ENCODE data around the gene ITK. TPM values are rescaled to one million over a fixed set of nuclear protein-coding genes. Genes with fewer than 3 reads are reported as not detected.
"Not testable (repeated sequence)": the region's sequence is repeated elsewhere in the genome, so short reads cannot be mapped to it uniquely, and the experiment has no call there.

Gene ITK
- polyA plus RNA-seq, 1 donor = 0.31 TPM

- no peak for DNase-seq
Measured at GRCh38 chr5:157213527-157214243, 33.0 kb downstream of the ITK start.

DNA sequence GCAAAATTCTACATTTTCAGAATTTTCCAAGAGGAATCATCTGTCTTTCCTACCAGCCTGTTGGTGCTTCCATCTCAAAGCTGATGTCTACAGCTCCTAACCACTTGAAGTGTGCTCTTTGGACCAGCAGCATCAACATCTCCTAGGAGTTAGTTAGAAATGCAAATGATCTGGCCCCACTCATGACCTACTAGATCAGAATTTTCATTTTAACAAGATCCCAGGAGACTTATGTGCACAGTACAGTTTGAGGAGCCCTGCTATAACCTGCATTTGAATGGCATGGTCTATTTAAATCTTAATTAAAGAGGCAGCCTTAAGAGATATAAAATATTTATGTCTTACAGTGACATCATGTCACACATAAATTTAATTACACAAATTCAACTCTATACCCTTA, 33.8 kb downstream of the ITK start:
- no peak for DNase-seq

GRCh38 chr5:157214861-157215513, 34.3 kb downstream of the ITK start:
- DNase-seq = no peak

DNA sequence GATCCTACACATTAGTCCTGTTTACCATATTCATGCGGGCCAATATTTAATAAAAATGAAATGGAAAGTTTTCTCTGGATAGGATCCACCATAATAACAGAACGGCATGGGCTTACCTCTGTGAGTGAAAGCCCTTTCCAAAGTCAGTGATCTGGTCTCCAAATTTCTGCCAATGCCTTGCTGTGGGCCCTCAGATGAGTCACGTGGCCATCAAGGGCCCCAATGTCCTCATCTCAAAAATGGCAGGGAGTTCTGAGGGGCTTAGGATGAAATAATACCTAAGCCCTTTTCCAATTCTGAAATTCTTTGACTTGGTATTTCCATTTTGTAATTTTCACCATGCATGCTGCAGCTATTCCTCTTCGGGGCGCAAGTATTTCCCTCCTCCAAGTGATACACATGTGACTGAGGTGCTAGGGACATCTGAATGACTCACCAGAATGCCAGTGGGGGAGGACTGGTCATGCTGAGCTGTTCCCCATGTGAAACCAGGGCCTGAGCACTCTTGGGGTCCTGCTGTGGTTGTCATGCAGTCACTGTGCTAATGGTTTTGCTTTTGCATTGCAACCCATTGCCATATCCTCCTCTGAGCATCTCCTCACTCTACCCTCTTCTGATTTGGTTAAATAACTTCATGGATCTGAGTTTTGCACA, 35.0 kb downstream of the ITK start:
- DNase-seq = no peak

- DNase-seq = no peak
Measured at GRCh38 chr5:157216391-157217142, 35.9 kb downstream of the ITK start.

- no peak for DNase-seq
Measured at GRCh38 chr5:157217289-157218024, 36.8 kb downstream of the ITK start.

- no peak for DNase-seq
Measured at GRCh38 chr5:157219491-157220271, 39.0 kb downstream of the ITK start.

GRCh38 chr5:157221959-157222358, 41.3 kb downstream of the ITK start:
- DNase-seq = no peak

DNA sequence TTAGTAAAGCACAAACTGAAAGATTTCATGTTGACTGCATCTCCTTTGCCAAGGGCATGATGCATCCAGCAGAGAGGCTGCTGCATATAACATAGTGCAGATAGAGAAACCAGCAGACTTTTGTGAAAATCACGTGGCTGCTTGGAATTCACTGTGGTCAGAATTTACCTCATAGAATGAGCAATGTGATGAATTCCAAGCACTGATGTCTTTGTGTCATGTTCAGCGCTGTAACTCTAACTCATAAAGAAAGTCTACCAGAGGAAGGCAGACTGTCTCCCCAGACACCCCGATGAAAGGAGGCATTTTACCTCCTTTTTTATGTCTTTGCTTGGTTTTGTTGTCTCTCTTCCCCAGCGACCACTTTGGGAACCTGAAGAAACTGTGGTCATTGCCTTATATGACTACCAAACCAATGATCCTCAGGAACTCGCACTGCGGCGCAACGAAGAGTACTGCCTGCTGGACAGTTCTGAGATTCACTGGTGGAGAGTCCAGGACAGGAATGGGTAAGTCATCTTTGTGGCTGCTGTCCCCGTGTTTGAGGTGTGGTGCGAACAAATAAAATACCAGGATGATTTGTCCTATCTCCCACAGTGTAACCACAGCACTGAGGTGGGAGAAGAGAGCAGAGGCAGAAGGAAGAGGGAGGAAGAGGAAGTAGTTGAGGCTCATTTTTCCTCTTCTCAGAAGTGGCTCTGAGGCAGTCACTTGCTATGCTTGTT, 42.0 kb downstream of the ITK start:
- no peak for DNase-seq

GRCh38 chr5:157225469-157226422, 45.1 kb downstream of the ITK start:
- no peak for DNase-seq

DNA sequence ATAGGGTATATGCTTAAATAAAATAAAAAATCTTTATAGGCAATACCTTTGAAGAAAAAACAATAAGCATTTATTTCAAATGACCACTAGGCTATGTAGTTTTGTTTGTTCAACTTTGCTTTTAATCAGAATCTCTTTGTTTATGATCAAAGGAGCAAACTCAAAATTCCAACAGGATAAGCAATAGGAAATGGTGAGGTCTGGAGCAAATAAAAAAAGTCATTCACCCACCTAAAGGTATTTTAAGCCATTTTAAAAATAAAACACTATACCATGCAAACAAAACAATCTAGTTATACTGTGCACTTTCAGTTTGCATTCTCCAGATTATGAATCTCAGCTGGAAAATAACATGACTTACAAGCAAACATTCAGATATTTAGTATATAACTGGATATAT, 50.0 kb downstream of the ITK start:
- DNase-seq = no peak

- no peak for DNase-seq
Measured at GRCh38 chr5:157232706-157233105, 52.1 kb downstream of the ITK start.

GRCh38 chr5:157233515-157233914, 52.9 kb downstream of the ITK start:
- no peak for DNase-seq

DNA sequence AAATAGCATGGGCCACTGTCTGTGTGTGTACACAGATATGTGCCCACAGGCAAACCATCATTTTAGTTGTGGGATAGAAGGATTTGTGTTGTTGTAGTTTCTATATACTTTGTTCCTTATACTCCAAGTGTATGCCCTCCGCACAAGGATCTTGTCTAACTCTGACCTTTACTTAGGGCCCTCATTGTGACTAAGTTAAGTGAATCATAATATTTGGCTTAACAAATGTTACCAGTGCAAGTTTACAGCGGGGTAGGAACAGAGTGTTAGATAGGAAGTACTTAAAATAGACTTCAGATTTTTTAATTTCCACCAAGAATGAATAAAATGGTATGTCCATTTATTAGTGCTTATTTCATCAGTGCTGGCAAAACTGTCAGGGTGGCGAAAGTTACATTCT, 55.8 kb downstream of the ITK start:
- no peak for DNase-seq

DNA sequence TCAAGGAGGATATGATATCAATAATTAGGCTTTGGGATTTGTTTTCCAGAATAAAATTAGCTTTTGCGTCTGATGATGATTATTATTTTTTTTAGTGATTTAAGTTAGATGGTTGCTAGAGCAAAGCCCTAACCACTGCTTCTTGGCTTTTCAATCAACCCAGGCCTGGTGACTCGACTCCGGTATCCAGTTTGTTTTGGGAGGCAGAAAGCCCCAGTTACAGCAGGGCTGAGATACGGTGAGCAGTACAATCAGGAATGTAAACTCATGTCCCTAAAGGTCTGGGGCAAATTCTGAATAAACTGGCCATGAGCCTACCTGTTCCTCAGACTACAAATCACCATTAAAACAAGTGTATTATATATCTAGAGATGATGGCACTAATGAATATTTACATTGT, 60.8 kb downstream of the ITK start:
- no peak for DNase-seq

DNA sequence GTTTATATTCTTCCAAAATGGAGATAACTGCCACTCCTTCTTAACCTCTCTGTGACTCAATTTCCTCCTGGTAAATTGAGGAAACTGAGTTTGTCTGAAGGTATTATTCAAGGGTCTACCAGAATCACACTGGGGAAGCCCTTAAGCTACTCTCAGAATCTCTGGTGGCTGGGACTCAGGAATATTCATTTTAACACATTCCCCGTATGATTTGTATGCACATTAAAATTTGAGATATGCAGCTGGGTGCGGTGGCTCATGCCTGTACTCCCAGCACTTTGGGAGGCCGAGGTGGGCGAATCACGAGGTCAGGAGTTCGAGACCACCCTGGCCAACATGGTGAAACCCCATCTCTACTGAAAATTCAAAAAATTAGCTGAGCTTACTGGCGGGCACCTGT, 64.1 kb downstream of the ITK start:
- DNase-seq = not testable (repeated sequence)

DNA sequence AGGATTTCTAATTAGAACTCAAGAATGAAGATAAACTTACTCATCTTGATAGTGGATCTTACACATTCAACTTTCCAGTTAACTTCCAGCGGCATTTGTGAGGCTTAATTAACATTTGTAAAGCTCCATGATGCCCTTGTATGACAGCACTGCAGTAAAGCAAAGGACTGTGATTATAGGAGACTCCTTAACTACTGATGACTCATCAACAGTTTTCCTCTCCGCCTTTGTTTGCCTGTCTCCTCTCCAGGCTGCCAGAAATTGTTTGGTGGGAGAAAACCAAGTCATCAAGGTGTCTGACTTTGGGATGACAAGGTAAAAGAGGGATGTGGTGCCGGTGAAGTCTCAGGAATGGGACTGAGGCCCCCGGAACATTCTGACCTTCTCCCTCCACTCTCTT, 64.8 kb downstream of the ITK start:
- DNase-seq = no peak

GRCh38 chr5:157245886-157246285, 65.2 kb downstream of the ITK start:
- no peak for DNase-seq

- DNase-seq = no peak
Measured at GRCh38 chr5:157247267-157247666, 66.6 kb downstream of the ITK start.

Measured in hindlimb muscle (tissue), 1 donor.